Measurements from ENCODE around the gene CDK5RAP1.
"Not testable (repeated sequence)": the region's sequence is repeated elsewhere in the genome, so short reads cannot be mapped to it uniquely, and the experiment has no call there.

Gene CDK5RAP1, protein sequence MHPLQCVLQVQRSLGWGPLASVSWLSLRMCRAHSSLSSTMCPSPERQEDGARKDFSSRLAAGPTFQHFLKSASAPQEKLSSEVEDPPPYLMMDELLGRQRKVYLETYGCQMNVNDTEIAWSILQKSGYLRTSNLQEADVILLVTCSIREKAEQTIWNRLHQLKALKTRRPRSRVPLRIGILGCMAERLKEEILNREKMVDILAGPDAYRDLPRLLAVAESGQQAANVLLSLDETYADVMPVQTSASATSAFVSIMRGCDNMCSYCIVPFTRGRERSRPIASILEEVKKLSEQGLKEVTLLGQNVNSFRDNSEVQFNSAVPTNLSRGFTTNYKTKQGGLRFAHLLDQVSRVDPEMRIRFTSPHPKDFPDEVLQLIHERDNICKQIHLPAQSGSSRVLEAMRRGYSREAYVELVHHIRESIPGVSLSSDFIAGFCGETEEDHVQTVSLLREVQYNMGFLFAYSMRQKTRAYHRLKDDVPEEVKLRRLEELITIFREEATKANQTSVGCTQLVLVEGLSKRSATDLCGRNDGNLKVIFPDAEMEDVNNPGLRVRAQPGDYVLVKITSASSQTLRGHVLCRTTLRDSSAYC

DNA sequence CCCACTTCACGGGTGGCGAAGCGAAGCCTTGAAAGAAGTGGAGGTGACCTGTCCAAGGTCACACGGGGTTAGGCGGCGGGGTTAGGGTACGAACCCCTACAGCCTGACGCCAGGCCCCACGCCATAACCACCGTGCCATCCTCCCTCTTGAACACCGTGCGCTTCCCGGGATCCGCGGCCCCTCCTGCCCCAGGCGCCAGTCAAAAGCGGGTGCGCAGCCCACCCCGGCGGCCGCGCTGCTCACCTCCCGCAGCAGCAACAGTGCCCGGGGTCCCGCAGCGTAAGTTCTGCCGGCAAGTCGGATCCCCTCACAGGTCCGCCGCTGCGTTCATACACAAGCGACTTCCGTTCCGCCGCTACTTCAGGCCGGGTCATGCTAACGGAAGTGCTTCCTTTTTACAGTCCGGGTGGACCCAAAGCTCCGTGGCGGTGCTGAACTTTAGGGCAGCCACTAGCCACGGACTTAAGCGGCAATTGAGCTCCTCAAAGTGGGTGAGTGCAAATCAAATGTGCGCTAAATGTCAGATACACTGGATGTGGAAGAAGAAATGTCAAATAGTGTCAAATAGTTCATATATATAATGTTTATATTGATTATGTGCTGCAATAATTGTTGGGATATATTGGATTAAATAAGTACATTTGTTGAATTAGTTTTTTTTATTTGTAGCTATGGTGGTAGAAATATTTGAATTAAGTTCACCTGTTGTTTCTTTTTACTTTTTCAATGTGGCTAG, at the start of gene CDK5RAP1:
CDK5RAP1 (minus strand) TSS at position 336 of the 737 bp plus-strand sequence. CDS start 4,455 bp downstream, outside the sequence.
- peak; percentile 49 for DNase-seq

DNA sequence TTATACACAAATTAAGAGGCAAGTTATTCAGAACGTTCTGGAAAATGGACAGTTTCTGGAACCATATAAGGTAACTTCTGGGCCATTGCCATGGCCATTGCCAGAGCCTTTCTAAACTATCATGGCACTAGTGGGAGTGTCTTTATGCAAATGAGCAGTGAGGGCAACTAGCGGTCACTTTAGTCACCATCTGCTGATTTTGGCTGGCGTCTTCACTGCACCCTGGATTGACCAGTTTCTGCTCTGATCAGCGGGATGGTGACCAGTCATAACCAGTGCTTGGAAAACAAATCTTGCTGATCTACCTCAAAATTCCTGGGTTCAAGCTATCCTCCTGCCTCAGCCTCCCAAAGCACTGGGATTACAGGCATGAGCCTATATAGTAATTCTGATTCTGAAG, 49.5 kb upstream of the CDK5RAP1 start:
- DNase-seq, result no peak

DNA sequence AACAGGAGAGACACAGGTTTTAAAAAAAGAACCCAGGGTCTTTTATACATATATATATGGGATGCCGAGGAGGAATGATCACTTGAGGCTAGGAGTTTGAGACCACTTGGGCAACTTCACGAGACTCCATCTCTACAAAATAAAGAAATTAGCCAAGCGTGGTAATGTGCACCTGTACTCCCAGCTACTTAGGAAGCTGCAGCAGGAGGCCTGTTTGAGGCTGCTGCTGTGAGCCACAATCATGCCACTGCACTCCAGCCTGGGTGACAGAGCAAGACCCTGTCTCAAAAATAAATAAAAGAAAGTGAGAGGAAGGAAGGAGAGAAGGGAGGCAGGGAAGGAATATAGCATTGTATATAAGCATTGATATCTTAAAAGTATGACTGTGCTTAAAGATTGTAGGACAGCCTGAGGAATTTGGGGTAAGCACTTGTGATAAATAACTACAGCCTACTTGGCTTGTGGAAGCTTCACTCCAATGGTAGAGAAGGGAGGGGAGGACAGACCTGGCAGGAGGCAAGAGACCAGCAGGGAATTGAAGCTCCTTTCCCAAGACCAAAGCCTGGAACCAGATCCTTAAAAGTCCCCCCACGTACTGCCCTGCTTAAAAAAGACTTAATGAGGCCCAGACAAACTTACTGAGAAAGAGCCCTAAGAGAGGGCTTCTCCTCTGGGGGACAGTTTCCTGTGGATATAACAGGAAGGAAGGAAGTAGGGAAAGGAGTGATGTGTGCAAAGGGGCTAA, 44.7 kb upstream of the CDK5RAP1 start:
- DNase-seq, result no peak

DNA sequence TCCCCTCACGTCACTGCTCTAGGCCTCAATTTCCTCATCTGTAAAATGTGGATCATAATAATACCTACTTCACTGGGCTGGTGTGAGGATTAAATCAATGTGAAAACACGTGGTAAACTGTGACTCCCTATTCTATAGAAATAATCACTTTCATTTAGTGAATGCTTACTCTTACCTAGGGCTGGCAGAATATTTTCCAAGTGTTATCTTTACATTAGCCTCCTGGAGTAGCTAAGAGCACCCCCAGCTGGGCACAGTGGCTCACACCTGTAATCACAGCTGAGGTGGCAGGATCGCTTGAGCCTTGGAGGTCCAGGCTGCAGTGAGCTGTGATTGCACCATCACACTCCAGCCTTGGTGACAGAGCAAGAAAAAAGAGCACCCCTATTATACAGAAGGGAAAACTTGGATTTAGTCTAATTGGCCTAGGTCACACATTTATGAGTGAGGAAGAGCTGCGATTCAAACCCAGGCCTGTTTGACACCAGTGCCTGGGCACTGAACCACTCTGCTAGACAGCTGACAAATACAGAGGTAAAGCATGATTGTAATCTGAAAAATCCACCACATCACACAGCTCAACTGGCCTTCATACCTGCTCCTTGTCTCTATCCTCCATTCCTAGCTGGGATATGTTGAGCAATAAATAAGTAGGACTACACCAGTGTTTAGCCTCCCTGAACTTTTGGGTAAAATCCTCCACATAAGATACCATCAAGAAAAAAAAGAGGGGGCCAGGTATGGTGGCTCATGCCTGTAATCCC, 43.7 kb upstream of the CDK5RAP1 start:
- no peak for DNase-seq

DNA sequence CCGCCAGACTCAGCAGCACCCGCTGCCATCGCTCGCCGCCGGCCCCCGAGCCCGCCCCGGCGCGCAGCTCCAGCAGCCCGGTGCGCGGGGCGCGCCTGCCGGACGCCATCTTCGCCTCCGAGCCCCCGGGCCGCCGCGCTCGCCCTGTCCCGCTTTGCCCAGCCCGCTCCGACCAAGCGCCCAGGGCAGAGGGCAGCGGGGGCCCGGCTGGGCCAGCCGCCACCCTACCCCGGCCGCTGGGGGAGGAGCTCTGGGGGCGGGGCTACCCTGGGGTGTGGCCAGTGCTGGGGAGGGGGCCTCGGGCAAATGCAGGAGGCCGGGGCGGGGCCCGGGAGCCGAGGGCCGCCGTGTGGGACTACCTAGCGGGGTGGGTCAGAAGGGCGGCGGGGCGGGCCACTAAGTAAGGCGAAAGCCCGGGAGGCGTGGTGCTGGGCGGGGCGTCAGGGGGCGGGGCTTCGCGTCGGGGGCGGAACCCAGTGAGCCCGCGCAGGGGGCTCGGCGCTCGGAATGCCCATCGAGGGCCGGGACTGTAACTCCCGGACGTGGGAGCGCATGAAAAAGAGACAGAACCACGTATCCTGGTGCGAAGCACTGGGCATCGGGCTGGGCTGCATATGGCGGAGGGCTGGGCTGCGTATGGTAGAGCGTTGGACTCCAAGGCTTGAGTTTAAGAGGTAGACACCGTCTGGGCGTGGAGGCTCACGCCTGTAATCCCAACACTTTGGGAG, 42.4 kb upstream of the CDK5RAP1 start, which contains the start of gene SNTA1:
SNTA1 (minus strand) TSS at position 252 of the 728 bp plus-strand sequence; CDS start at position 109, 143 bp downstream.
- DNase-seq, result peak; percentile 63

DNA sequence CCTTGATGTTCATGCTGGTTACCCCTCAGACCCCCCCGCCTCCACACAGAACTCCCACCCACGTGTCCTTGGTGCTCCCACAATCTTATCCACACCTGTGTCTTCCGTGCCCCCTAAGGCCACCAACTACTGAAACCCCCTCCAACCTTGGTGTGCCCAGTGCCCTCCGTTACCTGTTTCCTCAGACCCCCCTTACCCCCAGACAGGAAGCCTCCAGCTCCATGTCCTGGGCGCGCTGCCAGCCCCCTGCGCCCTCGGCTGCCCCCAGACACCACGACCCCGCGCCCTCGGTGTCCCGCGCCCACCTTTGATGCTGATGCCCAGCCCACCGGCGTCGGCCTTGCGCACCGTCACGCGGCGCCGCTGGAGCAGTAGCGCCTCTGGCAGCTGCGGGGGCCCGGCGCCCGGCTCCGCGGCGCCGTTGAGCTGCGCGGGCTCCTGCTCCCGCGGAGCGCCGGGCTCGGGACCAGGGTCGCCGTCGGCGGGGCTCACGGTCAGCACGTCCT, 41.7 kb upstream of the CDK5RAP1 start:
- DNase-seq, result no peak

DNA sequence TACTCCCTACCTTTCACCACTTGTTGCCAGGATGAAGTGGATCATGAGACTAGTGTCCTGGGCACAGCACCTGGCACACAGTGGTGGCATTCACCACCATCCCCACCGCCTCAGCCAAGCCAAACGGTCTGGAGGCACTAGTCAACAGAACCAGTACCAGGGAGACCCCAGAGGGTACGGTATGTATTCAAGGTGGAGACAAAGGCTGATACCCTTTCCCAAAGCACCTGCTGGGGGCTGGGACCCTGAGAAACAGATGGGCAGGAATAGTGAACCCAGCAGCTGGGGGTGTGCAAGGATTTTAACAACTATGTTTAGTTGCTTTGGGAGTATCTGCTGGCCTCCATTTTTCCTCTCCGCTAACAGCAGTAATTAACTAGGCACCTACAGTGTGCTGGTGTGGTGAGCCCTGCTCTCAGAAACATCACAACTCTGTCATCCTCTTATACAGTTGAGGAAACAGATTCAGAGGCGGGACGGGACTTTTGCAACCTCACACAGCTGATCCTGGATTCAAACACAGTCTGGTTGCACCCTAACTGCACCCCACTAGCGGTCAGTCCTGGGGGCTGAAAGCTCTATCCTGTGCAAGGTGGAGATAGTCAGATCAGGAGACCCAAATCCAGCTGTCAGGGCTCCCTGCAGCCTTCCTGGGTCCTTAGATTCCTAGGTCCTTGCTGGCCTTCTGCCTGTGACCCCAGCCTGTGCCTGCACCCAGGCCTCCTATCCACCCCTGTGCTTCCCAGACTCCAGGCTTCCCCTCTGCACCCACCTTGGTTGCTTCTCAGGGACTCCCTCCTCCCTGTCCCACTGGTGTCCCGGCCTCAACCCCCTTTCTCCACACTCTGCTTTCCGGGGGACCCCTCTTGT, 41.1 kb upstream of the CDK5RAP1 start:
- DNase-seq, result no peak

DNA sequence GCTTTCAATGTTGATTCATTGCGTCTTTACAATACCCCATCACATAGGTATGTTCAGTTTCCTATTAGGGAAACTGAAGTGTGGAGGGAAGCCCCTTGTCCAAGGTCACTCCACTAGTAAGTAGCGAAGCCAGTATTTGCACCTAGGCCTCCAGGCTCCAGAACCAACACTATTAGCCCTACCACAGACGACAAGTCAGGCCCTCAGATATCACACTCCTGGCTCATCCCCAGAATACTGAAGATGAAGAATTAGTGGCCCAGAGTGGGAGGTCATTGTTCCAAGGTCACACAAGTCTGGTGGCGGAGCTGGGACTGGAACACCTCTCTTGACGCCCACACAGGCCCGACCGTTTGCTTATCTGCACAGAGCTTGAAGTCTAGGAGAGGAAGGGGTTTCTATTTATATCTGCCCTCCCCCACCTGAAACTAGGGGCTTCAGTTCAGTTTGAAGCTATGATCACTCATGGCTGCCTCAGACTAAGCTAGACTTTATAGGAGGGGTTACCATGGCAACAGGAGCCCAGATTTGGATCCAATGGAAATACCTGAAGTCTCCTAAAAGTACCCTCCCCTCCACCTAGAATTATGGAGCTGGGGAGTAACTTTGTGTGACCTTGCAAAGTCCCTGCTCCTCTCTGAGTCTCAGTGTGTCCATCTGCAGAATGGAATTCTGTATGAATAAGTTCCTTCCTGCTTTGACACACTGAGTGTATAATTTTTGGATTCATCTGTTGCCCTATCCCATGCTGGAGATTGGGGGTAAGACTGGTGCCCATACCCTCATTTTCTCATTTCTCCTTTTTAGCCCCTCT, 40.0 kb upstream of the CDK5RAP1 start:
- DNase-seq, result no peak

DNA sequence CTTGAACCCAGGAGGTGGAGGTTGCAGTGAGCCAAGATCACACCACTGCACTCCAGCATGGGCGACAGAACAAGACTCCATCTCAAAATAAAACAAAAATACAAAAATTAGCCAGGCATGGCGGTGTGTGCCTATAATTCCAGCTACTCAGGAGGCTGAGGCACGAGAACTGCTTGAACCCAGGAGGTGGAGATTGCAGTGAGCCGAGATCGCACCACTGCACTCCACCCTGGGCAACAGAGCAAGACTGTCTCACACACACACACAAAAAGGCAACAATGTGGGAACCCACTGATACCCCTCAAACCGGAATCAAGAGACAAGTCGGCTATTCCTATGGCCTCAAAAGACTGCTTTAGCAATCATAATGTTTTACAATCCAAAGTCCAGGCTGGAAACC, 39.2 kb upstream of the CDK5RAP1 start:
- not testable (repeated sequence) for DNase-seq

DNA sequence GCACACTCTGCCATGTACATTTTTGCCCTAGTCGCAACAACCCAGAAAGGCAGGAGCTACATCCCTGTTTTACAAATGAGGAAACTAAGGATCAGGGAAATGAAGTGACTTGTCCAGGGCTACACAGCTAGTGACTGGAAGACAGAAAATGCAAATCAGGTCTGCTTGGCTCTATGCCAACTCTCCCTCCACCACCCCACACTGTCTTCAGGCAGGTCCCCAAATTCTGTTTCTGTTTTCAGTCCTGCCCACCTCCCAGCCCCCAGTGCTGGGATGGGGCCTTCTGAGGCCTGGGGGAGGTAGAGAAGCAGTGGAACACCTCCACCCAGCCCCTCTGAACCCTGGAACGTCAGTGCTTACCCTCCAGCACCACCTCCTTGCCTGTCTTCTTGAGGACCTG, 37.2 kb upstream of the CDK5RAP1 start:
- no peak for DNase-seq

DNA sequence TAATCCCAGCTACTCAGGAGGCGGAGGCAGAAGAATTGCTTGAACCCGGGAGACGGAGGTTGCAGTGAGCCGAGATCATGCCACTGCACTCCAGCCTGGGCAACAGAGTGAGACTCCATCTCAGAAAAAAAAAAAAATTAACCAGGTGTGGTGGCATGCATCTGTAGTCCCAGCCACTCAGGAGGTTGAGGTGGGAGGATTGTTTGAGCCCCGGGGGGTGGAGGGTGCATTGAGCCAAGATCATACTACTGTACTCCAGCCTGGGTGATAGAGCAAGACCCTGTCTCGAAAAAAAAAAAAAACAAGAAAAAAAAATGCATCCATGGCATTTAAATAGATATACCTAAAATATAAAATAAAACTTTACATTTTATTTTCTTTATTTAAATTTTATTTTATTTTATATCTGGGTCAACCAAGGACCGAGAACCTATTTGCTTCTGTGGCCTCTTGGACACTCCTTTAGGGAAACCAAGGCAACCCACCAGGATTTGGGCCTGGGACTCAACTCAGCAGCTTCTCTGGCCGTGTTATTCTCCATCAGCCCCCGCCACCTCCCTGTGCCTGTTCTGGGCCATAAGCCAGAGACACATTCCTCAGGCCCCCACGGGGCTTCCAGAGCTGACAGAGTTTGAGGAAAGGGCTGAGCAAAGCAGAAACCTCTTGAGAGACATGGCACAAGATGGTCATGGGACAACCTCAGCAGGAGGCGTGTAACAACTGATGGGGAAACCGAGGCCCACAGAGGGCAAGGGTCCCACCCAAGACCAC, 36.0 kb upstream of the CDK5RAP1 start:
- no peak for DNase-seq

DNA sequence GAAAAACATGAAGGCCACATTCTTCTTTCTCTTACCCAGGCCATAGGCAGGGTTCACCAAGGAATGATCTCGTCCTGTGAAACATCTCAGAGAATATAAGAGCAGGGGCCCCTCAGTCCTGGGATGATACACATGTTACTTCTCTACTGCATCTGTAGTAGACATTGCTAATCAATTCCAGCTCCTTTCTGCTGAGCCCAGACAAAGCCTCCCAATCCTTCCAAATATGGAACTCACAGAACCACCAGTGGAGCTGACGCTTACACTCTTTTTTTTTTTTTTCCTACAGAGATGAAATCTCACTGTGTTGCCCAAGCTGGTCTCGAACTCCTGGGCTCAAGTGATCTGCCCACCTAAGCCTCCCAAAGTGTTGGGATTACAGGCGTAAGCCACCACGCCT, 33.1 kb upstream of the CDK5RAP1 start:
- DNase-seq, result no peak

DNA sequence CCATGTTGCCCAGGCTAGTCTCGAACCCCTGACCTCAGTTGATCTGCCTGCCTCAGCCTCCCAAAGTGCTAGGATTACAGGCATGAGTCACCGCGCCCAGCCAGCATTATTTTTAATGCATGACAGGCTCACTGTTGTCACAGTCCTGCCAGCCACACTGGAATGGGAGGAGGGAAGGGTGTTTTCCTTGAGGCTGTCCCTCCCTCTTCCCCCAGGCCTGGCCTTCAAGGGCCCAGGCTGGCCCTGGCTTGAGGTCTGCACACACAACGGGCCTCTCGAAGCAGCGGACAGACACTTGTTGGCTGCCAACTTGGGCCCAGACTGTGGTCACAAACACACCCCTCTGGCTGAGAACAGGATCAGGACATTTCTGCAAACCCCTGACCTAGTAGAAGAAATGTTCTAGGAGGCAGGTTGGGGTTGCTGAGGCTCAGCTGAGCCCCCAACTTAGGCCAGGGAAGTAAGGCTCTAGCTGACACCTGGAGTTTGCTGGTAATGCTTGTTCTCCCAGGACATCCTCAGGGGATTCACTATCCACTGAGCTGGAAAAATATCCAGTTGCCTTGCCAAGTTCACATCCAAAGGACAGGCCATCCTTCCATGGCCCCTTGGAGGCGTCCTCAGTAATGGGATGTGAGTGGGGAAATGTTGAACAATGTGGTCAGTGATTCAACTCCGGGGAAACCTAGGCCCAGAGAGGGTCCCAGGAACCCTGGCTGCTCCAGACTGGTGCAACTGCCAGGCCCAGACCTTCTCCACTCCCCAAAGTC, 32.3 kb upstream of the CDK5RAP1 start:
- DNase-seq, result no peak

DNA sequence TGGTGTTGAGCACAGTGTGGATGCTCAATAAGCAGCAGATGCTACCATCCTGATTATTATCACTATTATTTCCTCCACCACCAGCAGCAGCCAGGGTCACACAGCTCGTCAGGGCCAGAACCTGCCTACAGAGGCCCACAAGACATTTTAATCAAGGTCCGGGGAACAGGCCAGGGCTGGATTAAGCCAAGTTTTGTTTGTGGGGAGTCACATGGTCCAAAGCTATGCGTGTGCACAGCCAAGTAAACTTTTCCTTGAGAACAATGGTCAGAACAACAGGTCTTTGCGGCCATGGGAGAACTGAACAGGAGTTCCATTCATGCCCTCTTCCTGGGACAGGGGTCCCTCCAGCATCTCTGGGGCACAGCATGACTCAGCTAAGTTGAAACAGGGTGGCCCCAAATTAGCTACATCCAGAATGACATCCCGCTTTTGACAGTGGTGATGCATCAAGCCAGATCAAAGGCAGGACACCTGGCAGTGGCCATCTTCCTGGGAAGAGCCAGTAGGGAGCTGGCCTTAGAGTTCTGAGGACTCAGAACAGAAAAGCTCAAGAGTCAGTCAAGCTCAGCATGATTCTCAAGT, 30.6 kb upstream of the CDK5RAP1 start:
- no peak for DNase-seq

DNA sequence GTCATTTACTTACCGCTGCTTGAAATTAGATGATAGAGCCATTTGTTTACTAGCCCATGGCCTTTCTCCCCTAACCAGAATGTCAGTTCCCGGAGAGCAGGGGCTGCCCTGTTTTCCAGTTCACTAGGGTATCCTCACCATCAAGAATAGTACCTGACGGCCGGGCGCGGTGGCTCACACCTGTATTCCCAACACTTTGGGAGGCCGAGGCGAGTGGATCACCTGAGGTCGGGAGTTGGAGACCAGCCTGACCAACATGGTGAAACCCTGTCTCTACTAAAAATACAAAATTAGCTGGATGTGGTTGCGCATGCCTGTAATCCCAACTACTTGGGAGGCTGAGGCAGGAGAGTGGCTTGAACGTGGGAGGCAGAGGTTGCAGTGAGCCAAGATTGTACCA, 22.6 kb upstream of the CDK5RAP1 start:
- not testable (repeated sequence) for DNase-seq

DNA sequence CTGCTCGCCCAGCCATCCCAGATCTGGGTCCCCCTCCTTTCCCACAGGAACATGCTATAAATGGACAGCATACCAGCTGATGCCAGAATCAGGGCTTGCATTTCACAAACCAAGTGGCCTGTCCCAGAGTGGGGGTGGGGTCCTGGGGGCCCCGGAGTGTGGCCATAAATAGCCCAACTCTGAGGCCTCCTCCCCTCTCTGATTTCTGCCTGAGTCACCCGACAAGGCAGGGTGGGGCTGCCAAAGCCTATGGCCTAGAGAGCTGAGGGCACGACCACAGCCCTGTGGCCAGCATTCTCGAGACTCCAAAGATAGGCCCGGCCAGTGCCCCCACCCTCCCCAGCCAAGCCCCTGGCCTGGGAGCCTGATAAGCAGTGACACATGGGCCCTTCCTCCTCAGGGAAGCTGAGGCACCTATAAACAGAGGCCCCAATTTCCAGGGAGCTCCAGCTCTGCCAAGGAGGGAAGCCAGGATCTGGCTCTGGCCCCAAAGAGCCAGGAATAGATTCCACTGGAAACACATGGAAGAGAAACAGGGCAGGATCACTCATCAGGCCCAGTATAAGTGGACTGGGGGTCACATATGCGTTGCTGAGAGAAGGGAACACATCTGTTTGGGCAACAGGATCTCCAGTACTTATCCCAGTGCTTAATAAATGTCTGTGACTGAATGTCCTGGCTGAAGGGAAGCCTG, 22.0 kb upstream of the CDK5RAP1 start:
- DNase-seq, result no peak

All from T1000 (cell line).